Keratinocyte (primary cell): ENCODE data around the gene NAA15.

Experiments used
- CTCF ChIP-seq, 3 experiments: IDR thresholded peaks in 1 of 3; conservative IDR thresholded peaks in 1 of 3; optimal IDR thresholded peaks in 1 of 3; 2 replicates in 2 of 3; 3 replicates in 1 of 3; pipeline versions ENCODE3 to v1.5.1; 2011; ENCODE audit warnings: low read length in 3 of 3, mild to moderate bottlenecking in 3 of 3, moderate library complexity in 2 of 3, control low read depth in 1 of 3, inconsistent platforms in 1 of 3; ENCODE audit not compliant: insufficient read depth in 2 of 3; ENCODE audit errors: extremely low read depth in 1 of 3
- EZH2 ChIP-seq: IDR thresholded peaks from one replicate; pipeline ENCODE4 v1.6.1; 2012; ENCODE audit warnings: inconsistent platforms, mild to moderate bottlenecking, low read length, moderate library complexity

- TF ChIP-seq CTCF (optimal IDR thresholded peaks at IDR 0.05 in 1 of 3, IDR thresholded peaks at IDR 0.05 in 1 of 3, conservative IDR thresholded peaks at IDR 0.05 in 1 of 3; ENCODE audit: extremely low read depth in 1 of 3, insufficient read depth in 2 of 3, low read length in 3 of 3) (no peak), EZH2 (no peak)
Measured at GRCh38 chr4:139253713-139254112, 47.6 kb upstream of the NAA15 start.
